KOPT-K1 (cell line): ENCODE measurements around the gene NDC1.
"Not testable (repeated sequence)": the region's sequence is repeated elsewhere in the genome, so short reads cannot be mapped to it uniquely, and the experiment has no call there.

Experiments used
- H3K27ac ChIP-seq: fragments of 200-600 bp; sonication (generic); 2 replicates; pipeline ENCODE4 v1.5.1; 2016; ENCODE audit warnings: antibody characterized with exemption, mild to moderate bottlenecking, low read depth, low read length; ENCODE audit not compliant: poor library complexity, severe bottlenecking
- H3K36me3 ChIP-seq: fragments of 200-600 bp; sonication (generic); 2 replicates; pipeline ENCODE4 v1.5.1; 2017; ENCODE audit warnings: antibody characterized with exemption, mild to moderate bottlenecking, low read length, moderate library complexity; ENCODE audit not compliant: insufficient read depth
- H3K9me3 ChIP-seq: fragments of 200-600 bp; sonication (generic); 2 replicates; pipeline ENCODE4 v1.5.1; 2017; ENCODE audit warnings: antibody characterized with exemption, low read length, mild to moderate bottlenecking; ENCODE audit not compliant: insufficient read depth, poor library complexity, severe bottlenecking

Gene NDC1

DNA sequence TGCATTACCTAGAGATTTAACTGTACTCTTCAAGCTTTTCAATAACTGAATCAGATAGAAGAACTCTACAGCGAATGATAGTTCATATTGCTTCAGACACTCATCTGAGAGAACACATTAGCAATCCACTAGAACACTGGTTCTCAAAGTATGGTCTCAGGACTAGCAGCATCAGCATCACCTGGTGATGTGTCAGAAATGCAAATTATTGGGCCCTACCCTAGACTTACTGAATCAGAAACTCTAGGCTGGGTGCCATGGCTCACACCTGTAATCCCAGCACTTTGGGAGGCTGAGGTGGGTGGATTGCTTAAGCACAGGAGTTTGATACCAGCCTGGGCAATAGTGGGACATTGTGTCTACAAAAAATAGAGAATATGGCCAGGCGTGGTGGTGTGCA, 74.2 kb downstream of the NDC1 start:
- peaks cover 52% of the 10 kb centered on the region for H3K36me3 ChIP-seq
- H3K27ac ChIP-seq, result no peak overlapping the region
- H3K9me3 ChIP-seq, result no peaks in the 10 kb centered on the region

DNA sequence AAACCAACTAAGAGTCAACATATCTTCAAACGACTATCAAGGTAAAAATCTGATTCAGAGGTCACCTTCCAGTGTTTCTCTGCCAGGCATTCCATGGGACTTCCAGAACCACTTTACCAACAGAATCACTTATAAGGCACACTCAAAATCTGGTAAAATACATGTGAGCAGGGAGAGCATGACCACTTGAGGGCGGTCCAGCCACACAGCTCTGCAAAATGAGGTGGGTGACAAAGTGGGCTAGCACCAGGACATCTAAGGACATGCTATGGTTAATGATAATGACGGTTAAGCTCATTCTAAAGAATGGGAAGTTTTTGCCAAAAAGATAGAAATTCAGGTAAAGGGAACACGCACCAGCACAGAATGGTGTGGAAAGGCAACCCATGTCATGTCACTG, 74.6 kb downstream of the NDC1 start:
- H3K27ac ChIP-seq, result no peak overlapping the region
- peaks cover 47% of the 10 kb centered on the region for H3K36me3 ChIP-seq
- no peaks in the 10 kb centered on the region for H3K9me3 ChIP-seq

DNA sequence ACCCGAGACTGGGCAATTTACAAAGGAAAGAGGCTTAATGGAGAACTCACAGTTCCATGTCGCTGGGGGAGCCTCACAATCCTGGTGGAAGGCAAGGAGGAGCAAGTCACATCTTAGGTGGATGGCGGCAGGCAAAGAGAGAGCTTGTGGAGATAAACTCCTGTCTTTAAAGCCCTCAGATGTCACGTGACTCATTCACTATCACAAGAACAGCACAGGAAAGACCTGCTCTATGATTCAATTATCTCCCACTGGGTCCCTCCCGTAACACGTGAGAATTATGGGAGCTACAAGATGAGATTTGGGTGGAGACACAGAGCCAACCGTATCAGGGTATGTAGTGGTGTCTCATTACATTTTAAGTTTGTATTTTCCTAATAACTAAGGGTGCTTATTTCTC, 77.6 kb downstream of the NDC1 start:
- not testable (repeated sequence) for H3K27ac ChIP-seq, H3K9me3 ChIP-seq
- H3K36me3 ChIP-seq, result peaks cover 19% of the 10 kb centered on the region

DNA sequence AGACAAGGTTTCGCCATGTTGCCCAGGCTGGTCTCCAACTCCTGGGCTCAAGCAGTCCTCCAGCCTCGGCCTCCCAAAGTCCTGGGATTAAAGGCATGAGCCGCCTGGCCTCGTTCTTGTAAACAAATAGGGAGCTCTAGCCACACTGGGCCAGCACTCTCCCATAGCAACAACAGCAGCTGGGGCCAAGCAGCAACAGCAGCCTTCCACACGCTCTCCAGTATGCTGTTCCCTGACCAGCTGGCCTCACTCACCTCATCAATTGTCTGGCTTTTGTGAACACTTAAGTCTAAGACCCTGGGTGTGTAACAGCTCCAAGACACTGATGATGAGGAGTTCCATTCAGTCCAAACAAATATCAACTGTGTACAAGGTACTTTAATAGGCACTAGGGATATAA, 82.2 kb downstream of the NDC1 start:
- H3K27ac ChIP-seq, result no peak overlapping the region
- H3K36me3 ChIP-seq, result no peaks in the 10 kb centered on the region
- no peaks in the 10 kb centered on the region for H3K9me3 ChIP-seq

DNA sequence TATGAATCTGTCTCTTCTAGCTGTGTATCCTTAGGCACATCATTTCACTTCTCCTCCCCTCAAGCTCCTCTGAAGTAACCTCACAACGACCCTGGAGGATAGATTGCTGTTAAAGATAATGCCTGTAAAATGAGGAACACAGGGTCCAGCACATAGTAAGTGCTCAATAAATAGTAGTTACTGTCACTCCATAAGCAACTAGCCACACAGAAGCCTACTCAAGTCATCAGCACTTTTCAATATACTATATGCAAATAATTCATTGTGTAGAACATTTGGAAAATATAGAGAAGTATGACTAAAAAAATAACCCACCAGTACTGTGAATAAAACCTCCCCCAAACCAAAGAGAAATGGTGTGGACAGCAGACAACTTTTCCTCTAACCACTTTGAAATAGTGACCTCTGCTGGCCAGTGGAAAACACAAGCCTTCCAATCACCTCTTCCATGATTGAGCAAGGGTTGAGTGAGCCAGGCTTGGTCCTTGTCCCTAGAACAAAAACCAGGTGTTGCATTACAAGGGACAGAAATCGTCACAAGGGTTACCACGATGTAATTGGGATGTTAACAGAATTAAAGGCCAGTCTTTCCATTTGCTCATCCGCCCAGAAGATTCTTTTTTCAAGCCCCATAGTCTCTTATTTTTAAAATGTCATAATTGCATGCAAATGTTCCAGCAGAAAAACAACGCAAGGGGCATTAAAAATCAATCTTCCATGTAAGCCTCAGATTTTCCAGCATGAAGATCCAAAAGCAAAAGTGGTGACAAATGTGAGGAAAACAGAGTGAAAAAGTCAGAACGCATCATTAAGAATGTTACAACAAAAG, 83.4 kb downstream of the NDC1 start:
- H3K27ac ChIP-seq, result no peak overlapping the region
- no peaks in the 10 kb centered on the region for H3K36me3 ChIP-seq
- no peaks in the 10 kb centered on the region for H3K9me3 ChIP-seq

DNA sequence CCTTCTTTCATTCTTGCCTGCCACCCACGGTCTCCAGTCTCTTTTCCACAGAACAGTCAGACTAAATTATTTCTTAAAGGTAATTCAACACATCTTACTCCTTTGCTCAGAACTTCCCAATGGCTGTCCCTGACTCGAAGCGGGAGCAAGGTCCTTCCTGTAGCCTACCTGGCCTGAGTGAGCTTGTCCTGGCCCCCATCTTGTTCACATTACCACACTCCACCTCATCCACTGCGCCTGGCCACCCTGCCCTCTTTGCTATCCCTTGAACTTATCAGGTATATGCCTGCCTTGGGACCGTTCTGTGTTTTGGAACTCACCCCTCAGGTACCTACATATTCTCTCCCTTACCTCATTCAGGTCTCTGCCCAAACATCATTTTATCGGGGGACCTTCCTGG, 85.8 kb downstream of the NDC1 start:
- H3K9me3 ChIP-seq, result no peaks in the 10 kb centered on the region
- no peaks in the 10 kb centered on the region for H3K36me3 ChIP-seq
- H3K27ac ChIP-seq, result no peak overlapping the region

DNA sequence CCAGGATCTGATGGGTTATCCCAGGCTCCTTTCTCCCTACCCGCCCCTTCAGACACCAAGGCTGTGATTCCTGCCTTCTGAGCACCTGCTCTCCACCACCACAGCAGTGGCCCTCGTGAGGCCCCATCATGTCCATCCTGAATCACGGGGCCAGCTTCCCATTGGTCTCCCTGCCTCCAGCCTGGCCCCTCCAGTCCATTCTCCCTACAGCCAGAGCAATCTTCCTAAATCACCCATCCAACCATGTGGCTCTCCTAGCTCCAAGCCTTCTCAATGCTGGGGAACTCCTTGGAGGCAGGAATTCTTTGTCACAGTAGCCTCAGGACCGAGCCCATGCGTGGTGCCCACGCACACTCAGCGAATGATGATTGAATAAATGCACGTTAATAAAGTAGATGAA, 90.3 kb downstream of the NDC1 start:
- Histone ChIP-seq H3K27ac (no peak overlapping the region), H3K36me3 (no peaks in the 10 kb centered on the region), H3K9me3 (peaks cover 5% of the 10 kb centered on the region)

DNA sequence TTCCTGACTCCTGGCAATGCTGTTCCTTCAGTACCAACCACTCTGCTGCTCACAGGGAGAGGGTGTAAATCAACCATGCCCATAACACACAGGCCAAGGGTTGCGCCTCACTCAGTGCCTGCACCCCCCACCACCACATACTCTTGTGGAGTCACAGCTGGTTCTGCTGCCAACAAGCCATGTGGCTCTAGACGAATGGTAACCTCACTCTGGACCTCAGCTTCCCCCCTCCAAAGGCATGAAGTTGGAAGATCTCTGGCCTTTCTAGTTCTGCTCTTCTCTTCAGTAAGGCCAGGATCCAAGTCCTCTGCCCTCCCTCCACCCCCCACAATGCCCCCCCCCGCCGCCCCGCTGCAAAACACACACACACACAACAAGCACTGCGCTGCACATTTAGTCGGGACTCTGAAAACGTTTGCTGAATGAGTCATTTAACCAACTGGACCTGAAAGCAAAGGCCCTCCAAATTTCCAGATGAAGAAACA, 97.4 kb downstream of the NDC1 start:
- Histone ChIP-seq H3K9me3 (peaks cover 14% of the 10 kb centered on the region), H3K27ac (no peak overlapping the region), H3K36me3 (no peaks in the 10 kb centered on the region)

DNA sequence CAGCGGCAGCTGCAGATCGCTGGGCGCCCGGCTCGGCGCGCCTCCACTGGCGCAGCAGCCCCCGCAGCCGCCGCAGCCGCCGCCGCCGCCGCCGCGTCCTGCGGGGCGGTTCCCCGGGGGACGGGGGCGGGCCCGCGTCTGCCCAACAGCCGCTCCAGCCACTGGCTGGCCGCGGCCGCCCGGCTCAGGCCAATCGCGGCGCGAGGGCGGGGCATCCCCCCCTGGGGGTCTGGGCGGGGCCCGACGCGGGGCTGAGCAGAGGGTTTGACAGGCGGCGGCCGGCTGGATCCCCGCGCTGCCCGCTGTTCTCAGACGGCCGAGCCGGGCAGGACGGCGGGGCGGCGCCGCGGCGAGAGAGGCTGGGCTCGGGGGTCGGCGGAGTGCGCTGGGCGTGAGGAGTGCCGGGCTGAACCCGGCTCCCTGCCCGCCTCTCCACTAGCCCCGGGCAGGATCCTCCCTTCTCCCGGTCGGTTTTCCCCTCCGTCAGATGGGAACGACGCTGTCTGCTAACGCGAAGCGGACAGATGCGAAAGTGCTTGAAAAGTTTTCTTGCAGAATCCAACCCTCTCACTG, 98.9 kb downstream of the NDC1 start, which contains the start of gene GLIS1:
Gene GLIS1, minus strand, starts transcription at position 56 of the 573 bp plus-strand sequence. CDS start 1,100 bp downstream, outside the sequence.
- no peak within 1 kb of the TSS for H3K27ac ChIP-seq
- no peaks in the 10 kb centered on the region for H3K36me3 ChIP-seq
- peaks cover 14% of the 10 kb centered on the region for H3K9me3 ChIP-seq

DNA sequence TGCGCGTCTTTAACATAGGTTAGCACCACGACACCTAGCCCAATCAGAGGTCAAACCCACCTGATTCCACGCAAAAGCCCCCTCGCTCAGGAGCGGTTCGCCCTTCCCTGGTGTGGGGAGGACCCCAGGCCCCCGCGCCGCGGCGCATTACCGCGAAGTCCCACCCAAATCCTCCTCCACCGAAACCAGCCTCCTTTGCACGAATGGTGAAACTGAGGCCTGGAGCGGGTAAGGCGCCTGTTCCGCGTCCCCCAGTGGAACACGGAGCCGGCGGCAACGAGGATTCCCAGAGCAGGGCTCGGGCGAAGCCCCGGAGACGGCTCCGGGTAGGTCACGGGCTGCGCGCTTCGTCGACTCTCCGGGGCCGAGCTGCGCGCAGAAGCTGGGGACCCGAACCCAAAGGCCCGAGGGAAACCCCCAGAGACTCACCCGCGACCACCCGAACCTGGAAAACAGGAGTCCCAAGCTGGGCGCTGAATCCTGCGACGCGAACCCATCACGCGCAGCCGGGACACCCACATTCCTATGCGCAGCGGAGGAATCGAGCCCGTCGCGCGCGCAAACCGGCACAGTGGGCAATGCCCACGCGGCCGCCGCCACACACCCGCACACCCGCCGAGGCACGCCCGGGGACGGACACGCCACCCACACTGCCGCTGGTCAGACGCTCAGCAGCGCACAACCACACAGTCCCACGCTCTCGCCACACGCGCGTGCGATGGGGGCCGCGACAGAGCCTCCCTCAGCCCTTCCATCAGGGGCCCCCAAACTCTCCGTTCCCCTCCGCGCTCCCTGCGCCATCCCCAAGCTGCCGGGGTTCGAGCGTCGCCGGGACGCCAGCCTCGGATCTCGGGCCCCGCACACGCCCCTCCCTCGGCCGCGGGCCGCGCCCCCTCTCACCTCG, 99.6 kb downstream of the NDC1 start:
- Histone ChIP-seq H3K27ac (no peak overlapping the region), H3K9me3 (peaks cover 14% of the 10 kb centered on the region), H3K36me3 (no peaks in the 10 kb centered on the region)

DNA sequence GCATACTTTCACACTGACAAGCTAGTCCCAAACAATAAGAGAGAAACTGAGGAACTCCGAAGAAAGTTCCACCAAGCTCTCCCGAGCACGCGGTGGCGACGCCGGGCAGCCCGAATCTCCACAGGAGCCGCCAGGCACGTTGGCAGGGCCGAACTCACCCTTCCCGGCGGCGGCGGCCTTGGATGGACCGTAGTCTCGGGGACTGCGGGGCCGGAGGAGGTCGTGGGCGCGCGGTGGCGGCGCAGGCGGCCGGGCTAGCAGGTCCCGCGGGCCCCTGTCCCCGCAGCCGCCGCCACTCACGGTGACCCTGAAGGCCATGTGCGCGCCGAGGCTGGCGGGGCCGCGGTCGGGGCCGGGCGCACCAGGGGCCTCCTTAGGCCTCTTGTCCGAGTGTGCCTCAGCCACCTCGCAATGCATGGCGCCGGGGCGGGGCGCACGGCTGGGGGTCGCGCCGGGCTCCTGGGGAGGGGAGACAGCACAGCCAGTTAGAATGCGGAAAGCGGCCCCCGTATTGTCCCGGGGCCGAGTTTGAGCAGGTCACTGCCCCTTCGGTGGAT, 100.4 kb downstream of the NDC1 start:
- Histone ChIP-seq H3K36me3 (no peaks in the 10 kb centered on the region), H3K9me3 (peaks cover 8% of the 10 kb centered on the region), H3K27ac (no peak overlapping the region)

DNA sequence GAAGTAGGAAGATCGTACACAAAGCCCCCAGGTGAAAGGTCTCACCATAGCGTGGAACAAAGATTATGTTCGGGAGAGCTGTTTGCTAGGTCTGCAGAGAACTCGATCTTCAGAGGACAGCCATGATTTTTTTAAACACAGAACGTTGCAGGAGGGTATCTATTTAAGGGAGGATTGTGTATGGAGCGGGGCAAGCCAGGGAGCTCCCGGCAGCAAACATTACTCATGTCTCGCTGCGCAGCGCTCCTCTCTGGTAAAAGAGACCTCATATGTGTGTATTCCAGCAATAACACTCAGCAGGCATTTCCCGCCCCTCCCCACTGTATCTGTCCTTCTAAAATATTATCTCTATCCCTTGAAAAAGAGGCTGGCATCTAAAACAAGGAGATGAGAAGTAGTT, 101.8 kb downstream of the NDC1 start:
- Histone ChIP-seq H3K36me3 (no peaks in the 10 kb centered on the region), H3K9me3 (no peaks in the 10 kb centered on the region), H3K27ac (no peak overlapping the region)

DNA sequence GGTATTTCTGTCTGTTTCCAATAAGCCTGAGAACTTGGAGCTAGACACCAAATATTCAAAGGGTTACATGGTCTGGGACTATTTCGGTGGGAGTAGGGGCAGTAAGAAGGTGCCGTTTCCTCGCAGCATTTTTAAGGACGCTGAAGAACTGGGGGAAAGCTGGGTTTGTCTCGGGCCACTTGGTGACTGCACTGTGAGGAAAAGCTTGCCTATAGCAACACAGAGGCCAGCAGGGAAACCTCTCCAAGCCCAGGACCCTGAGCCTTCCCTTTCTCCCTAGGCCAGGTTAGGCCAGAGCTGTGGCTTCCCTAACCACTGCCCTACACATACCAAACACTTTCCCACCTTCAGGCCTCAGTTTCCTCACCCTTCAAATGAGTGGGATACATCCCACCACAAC, 102.4 kb downstream of the NDC1 start:
- Histone ChIP-seq H3K27ac (no peak overlapping the region), H3K36me3 (no peaks in the 10 kb centered on the region), H3K9me3 (no peaks in the 10 kb centered on the region)

DNA sequence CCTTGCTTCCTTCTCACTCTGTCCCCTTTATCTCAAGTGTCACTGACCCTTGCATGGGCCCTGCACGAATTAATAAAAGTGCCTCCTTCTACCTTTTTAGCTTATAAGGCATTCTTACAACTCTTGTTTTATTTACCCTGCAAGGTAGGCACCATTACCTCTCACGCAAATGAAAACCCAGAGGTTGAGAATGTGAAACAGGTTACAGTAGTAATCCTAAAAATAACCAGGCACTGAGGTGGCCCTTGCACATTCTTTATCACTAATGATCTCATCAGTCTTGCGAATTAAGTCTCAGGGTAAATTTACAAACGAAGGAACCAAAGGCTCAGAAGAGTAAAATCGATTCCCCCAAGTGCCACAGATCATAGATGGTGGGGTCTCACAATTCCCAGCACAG, 102.8 kb downstream of the NDC1 start:
- H3K9me3 ChIP-seq, result no peaks in the 10 kb centered on the region
- H3K27ac ChIP-seq, result no peak overlapping the region
- no peaks in the 10 kb centered on the region for H3K36me3 ChIP-seq
